H9 (cell line): ENCODE results near the gene ATP6V0A1. TPM values are rescaled to one million over a fixed set of nuclear protein-coding genes. Genes with fewer than 3 reads are reported as not detected.
"Not testable (repeated sequence)": the region's sequence is repeated elsewhere in the genome, so short reads cannot be mapped to it uniquely, and the experiment has no call there.

Experiments used
- DNase-seq: peaks from one replicate; pipeline ENCODE4 v3.0.0-alpha.2; 2017
- H2AFZ ChIP-seq: one replicate; pipeline ENCODE4 v1.6.1; 2013; ENCODE audit warnings: mild to moderate bottlenecking, low read length, control low read depth, moderate library complexity
- H2AK5ac ChIP-seq: 2 replicates; pipeline ENCODE4 v1.6.1; 2013; ENCODE audit warnings: low read length, control low read depth, mixed read lengths; ENCODE audit not compliant: insufficient read length
- H2BK120ac ChIP-seq: one replicate; pipeline ENCODE4 v1.6.1; 2013; ENCODE audit warnings: low read depth, mild to moderate bottlenecking, low read length, control low read depth, inconsistent platforms; ENCODE audit not compliant: poor library complexity, severe bottlenecking
- H2BK12ac ChIP-seq: 2 replicates; pipeline ENCODE4 v1.6.1; 2013; ENCODE audit warnings: low read length, control low read depth, mixed read lengths, low read depth; ENCODE audit not compliant: insufficient read length
- H2BK15ac ChIP-seq: 2 replicates; pipeline ENCODE4 v1.6.1; 2013; ENCODE audit warnings: low read depth, low read length, control low read depth
- H2BK20ac ChIP-seq: one replicate; pipeline ENCODE4 v1.6.1; 2013; ENCODE audit warnings: low read depth, mild to moderate bottlenecking, low read length, control low read depth, inconsistent platforms; ENCODE audit not compliant: poor library complexity, severe bottlenecking
- H2BK5ac ChIP-seq: 2 replicates; pipeline ENCODE4 v1.6.1; 2013; ENCODE audit warnings: low read length, control low read depth, mixed read lengths; ENCODE audit not compliant: insufficient read length
- H3K14ac ChIP-seq: 2 replicates; pipeline ENCODE4 v1.6.1; 2013; ENCODE audit warnings: low read length, control low read depth; ENCODE audit not compliant: insufficient read depth
- H3K18ac ChIP-seq: 2 replicates; pipeline ENCODE4 v1.6.1; 2013; ENCODE audit warnings: low read depth, mild to moderate bottlenecking, mixed read lengths, low read length, control low read depth; ENCODE audit not compliant: insufficient read length
- H3K23ac ChIP-seq: 2 replicates; pipeline ENCODE4 v1.6.1; 2013; ENCODE audit warnings: low read length, control low read depth, mixed read lengths, low read depth; ENCODE audit not compliant: insufficient read length
- H3K23me2 ChIP-seq: 2 replicates; pipeline ENCODE4 v1.6.1; 2013; ENCODE audit warnings: low read depth, mild to moderate bottlenecking, mixed read lengths, low read length, control low read depth; ENCODE audit not compliant: insufficient read length, poor library complexity, severe bottlenecking
- H3K27ac ChIP-seq: 2 replicates; pipeline ENCODE4 v1.5.1; 2013; ENCODE audit warnings: low read length, control low read depth, mixed read lengths, low read depth; ENCODE audit not compliant: insufficient read length
- H3K27me3 ChIP-seq: 2 replicates; pipeline ENCODE4 v1.6.1; 2013; ENCODE audit warnings: low read length, control low read depth, inconsistent platforms; ENCODE audit not compliant: insufficient read depth
- H3K4ac ChIP-seq: 2 replicates; pipeline ENCODE4 v1.6.1; 2013; ENCODE audit warnings: low read depth, mild to moderate bottlenecking, control low read depth, inconsistent platforms, low read length, moderate library complexity
- H3K4me1 ChIP-seq: 2 replicates; pipeline ENCODE4 v1.6.1; 2013; ENCODE audit warnings: low read length, control low read depth, inconsistent platforms; ENCODE audit not compliant: insufficient read depth
- H3K4me2 ChIP-seq: 2 replicates; pipeline ENCODE4 v1.6.1; 2013; ENCODE audit warnings: low read length, control low read depth, mixed read lengths; ENCODE audit not compliant: insufficient read length, insufficient read depth
- H3K56ac ChIP-seq: 2 replicates; pipeline ENCODE4 v1.6.1; 2013; ENCODE audit warnings: low read depth, mild to moderate bottlenecking, mixed read lengths, low read length, control low read depth; ENCODE audit not compliant: insufficient read length
- H3K79me1 ChIP-seq: 2 replicates; pipeline ENCODE4 v1.6.1; 2013; ENCODE audit warnings: low read depth, mild to moderate bottlenecking, moderate library complexity, low read length, control low read depth, inconsistent platforms; ENCODE audit not compliant: insufficient read depth, poor library complexity, severe bottlenecking
- H3K79me2 ChIP-seq: 2 replicates; pipeline ENCODE4 v1.6.1; 2013; ENCODE audit warnings: low read length, control low read depth, inconsistent platforms; ENCODE audit not compliant: insufficient read depth
- H3K9ac ChIP-seq: 2 replicates; pipeline ENCODE4 v1.6.1; 2013; ENCODE audit warnings: low read length, control low read depth, mixed read lengths; ENCODE audit not compliant: insufficient read length; ENCODE audit errors: extremely low read depth
- H3K9me3 ChIP-seq: one replicate; pipeline ENCODE4 v1.6.1; 2013; ENCODE audit warnings: low read depth, low read length, inconsistent platforms; ENCODE audit not compliant: control insufficient read depth
- H3T11ph ChIP-seq: one replicate; pipeline ENCODE4 v1.6.1; 2013; ENCODE audit warnings: mild to moderate bottlenecking, low read length, control low read depth, inconsistent platforms
- H4K20me1 ChIP-seq: one replicate; pipeline ENCODE4 v1.6.1; 2013; ENCODE audit not compliant: control insufficient read depth, insufficient read length, insufficient read depth
- H4K5ac ChIP-seq: 2 replicates; pipeline ENCODE4 v1.6.1; 2013; ENCODE audit warnings: low read depth, mild to moderate bottlenecking, mixed read lengths, low read length, control low read depth; ENCODE audit not compliant: insufficient read length
- H4K8ac ChIP-seq: replicated peaks from 2 replicates; pipeline ENCODE4 v1.6.1; 2013; ENCODE audit warnings: low read length, control low read depth, mixed read lengths, low read depth; ENCODE audit not compliant: insufficient read length
- H4K91ac ChIP-seq: 2 replicates; pipeline ENCODE4 v1.6.1; 2013; ENCODE audit warnings: low read depth, mild to moderate bottlenecking, moderate library complexity, mixed read lengths, low read length, control low read depth; ENCODE audit not compliant: insufficient read length
- H3K27ac Mint-ChIP-seq, 3 experiments: 2 replicates in 2 of 3; 3 replicates in 1 of 3; pipeline ENCODE4 v1.8.0; 2020 to 2021; ENCODE audit warnings: mixed read lengths in 3 of 3, mild to moderate bottlenecking in 1 of 3, moderate library complexity in 1 of 3
- H3K27me3 Mint-ChIP-seq: 2 replicates; pipeline ENCODE4 v1.8.0; 2021; ENCODE audit warnings: low read depth, mild to moderate bottlenecking, moderate library complexity, mixed read lengths
- H3K36me3 Mint-ChIP-seq, 3 experiments: 2 replicates in 2 of 3; 3 replicates in 1 of 3; pipeline ENCODE4 v1.8.0; 2020 to 2021; ENCODE audit warnings: low read depth in 3 of 3, mixed read lengths in 3 of 3; ENCODE audit not compliant: insufficient read depth in 1 of 3
- H3K4me1 Mint-ChIP-seq, 2 experiments: 2 replicates each; pipeline ENCODE4 v1.8.0; 2020; ENCODE audit warnings: mixed read lengths in 2 of 2
- H3K4me3 Mint-ChIP-seq, 2 experiments: 2 replicates in 1 of 2; 3 replicates in 1 of 2; pipeline ENCODE4 v1.8.0; 2020 to 2021; ENCODE audit warnings: mild to moderate bottlenecking in 2 of 2, mixed read lengths in 2 of 2, moderate library complexity in 1 of 2
- H3K9me3 Mint-ChIP-seq, 2 experiments: 2 replicates in 1 of 2; 3 replicates in 1 of 2; pipeline ENCODE4 v1.8.0; 2020; ENCODE audit warnings: mild to moderate bottlenecking in 2 of 2, mixed read lengths in 2 of 2, moderate library complexity in 1 of 2
- WGBS: extraction: QIAGEN DNeasy Blood & Tissue Kit; methylation state at CpG from one replicate; pipeline ENCODE4 v1.1.7; 2013; ENCODE audit warnings: missing lambda C conversion rate, low lambda C conversion rate, mixed read lengths; ENCODE audit not compliant: insufficient read length; ENCODE audit errors: extremely low coverage; 5-methylcytosine and 5-hydroxymethylcytosine counted together
- total RNA-seq: library from RNA; stranded (reverse); gene quantifications from 2 replicates; pipeline ENCODE4 v1.2.1, GENCODE V29; 2021
- TF ChIP-seq, protein P1 (sequence below): fragments of 200-600 bp; sonication (generic); conservative IDR thresholded peaks from 3 replicates; pipeline ENCODE4 v1.8.0; 2021; ENCODE audit warnings: antibody characterized with exemption, mild to moderate bottlenecking

Gene ATP6V0A1
- total RNA-seq, 1 experiment from 2014 or later, result 54.1 TPM

DNA sequence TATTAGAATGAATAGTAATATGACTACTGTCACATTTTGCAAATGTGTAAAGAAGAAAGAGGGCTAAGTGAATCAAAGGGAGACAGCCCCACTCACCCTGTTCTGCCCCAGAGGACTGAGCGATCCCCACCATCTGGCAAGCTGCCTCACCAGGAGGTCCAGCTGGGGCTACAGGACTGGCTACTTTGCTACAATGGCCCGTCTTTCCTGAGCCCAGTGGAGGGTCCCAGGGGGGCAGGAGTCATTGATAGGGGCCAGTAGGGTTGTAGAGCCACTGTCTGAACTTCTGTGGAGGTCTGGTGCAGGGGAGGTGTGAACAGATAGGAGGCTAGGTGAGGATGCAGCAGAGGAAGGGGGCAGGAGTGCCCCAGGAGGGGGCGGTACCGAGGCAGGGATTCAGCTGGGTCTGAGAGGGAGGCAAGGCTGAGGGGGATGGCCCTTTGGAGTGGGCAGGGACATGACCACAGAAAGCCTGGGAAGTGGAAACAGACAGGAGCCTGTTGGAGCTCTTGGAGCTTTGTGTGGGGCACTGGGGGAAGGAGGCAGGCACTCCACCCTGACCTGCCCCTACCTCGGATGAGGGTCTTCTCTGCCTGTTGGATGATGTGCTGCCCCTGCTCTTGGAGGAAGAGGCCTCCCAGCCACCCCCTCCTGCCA lies 97.4 kb downstream of the ATP6V0A1 start:
- H3K56ac ChIP-seq, H3K14ac ChIP-seq, H4K8ac ChIP-seq, H4K5ac ChIP-seq, H3K18ac ChIP-seq, H3K4me2 ChIP-seq, H3K36me3 Mint-ChIP-seq, H3K9me3 ChIP-seq, H3T11ph ChIP-seq, H3K4ac ChIP-seq, H3K27ac Mint-ChIP-seq, H3K27me3 ChIP-seq, H2BK15ac ChIP-seq, H4K20me1 ChIP-seq, H3K79me2 ChIP-seq, H4K91ac ChIP-seq, H2BK20ac ChIP-seq, H2BK5ac ChIP-seq, H2BK12ac ChIP-seq, H3K27me3 Mint-ChIP-seq, H3K23me2 ChIP-seq, H3K4me1 ChIP-seq, H3K79me1 ChIP-seq, H3K23ac ChIP-seq, H2AFZ ChIP-seq, H3K27ac ChIP-seq, H3K9ac ChIP-seq, H2BK120ac ChIP-seq, H2AK5ac ChIP-seq, H3K9me3 Mint-ChIP-seq: not testable (repeated sequence)
- TF ChIP-seq, protein P1, sequence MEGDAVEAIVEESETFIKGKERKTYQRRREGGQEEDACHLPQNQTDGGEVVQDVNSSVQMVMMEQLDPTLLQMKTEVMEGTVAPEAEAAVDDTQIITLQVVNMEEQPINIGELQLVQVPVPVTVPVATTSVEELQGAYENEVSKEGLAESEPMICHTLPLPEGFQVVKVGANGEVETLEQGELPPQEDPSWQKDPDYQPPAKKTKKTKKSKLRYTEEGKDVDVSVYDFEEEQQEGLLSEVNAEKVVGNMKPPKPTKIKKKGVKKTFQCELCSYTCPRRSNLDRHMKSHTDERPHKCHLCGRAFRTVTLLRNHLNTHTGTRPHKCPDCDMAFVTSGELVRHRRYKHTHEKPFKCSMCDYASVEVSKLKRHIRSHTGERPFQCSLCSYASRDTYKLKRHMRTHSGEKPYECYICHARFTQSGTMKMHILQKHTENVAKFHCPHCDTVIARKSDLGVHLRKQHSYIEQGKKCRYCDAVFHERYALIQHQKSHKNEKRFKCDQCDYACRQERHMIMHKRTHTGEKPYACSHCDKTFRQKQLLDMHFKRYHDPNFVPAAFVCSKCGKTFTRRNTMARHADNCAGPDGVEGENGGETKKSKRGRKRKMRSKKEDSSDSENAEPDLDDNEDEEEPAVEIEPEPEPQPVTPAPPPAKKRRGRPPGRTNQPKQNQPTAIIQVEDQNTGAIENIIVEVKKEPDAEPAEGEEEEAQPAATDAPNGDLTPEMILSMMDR, result peak; percentile 59
- DNase-seq, result peak; percentile 90
- Mint-ChIP-seq H3K4me3 (peak overlapping the region; percentile 34 to 92; a peak in 4 of 5 replicates), H3K4me1 (peaks cover 10 to 22% of the 10 kb centered on the region in 2 experiments)
- no CpG with 5 or more reads among the region's 5 CpGs for WGBS
